Fibroblast of skin of right biceps (primary cell): Measurements from ENCODE around the gene PKNOX2.

Experiments
- DNase-seq: peaks from one replicate; pipeline ENCODE4 v3.0.0-alpha.2; 2013

The PKNOX2 gene

DNA sequence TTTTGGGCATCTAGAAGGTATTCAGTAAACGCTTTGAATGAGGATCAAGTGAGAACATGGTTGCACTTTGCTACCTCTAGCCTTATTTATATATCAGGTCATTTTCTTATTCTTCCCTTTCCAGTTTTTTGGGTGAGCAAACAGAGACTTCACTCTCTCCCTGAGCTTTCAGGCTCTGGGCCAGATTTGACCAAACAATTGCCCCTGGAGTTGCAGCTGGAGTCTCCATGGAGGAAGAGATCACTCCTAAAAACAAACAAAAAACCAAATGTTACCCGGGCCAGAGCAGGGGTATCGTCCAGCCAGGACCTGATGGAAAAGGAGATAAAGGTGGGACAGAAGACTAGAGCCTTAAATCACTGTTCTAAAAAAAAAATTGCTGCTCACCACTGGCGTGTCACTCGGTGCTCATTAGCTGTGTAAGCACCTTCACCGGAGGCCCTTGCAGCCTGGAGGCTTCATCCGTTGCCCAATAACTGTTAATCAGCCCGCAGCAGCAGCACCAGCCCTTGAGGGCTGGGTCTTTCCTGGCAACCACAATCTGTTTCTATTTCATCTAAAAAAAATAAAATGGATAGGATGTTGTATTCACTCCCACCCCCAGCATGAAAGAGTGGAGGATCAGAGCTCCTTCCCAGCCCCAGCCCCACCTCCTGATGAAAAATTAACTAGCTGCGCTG is 125.0 kb downstream of the PKNOX2 start:
- no peak for DNase-seq

DNA sequence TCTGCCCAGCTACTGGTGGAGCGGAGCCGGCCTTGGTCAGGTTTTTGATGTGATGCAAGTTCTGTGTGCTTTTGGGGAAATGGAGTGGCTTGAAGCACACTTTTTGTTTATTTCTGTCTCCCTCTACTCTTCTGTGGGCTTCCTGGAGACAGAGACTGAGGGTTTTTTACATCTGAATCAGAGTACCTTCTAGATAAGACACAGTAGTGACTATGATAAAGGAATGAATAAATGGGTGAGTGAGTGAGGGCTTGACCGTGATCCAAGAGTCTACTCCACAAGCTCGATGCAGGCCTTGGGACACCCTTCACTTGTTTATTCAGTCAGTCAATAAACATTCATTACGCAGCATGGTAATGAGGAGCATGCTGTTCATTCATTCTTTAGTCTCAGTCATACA is 125.7 kb downstream of the PKNOX2 start:
- no peak for DNase-seq

DNA sequence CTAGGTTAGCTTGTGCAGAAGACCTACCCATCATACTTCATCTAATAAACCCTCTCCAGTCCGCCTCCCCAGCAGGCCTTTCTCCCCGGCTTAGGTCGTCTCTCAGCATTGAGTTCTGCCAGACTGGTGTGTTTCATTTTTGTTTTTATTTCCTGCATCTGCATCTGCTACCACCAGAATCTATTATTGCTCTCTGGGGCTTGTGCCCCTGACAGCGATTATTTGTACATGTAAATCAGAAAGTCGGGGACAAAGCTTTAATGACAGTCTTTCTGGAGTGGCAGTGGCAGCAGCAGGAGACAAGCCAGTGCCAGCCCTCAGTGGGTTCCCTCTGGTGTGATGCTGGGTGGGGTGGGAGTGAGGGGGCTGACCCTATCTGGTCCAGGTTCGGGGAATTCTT is 127.5 kb downstream of the PKNOX2 start:
- DNase-seq, result no peak

GRCh38 chr11:125293596-125293995 is 129.0 kb downstream of the PKNOX2 start:
- no peak for DNase-seq

DNA sequence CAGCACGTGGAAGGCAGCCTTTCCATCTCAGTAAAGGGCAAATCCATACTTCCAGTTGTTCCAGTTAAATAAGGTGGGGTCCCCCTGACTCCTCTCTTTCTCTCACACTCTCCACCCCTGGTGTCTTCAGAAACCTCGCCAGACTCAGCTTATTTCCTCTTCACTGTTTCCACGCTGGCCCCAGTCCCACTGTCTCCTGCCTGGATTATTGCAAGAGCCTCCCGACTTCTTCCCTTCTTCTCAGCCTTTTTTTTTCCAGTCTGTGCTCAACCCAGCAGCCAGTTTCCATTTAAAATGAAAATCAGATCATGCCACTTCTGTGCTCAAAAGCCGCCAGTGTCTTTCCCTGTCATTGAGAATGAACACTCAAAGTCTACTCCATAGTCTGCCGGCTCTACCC is 131.4 kb downstream of the PKNOX2 start:
- DNase-seq, result no peak

- no peak for DNase-seq
These were observed 132.9 kb downstream of the PKNOX2 start for GRCh38 chr11:125297346-125297915.

DNA sequence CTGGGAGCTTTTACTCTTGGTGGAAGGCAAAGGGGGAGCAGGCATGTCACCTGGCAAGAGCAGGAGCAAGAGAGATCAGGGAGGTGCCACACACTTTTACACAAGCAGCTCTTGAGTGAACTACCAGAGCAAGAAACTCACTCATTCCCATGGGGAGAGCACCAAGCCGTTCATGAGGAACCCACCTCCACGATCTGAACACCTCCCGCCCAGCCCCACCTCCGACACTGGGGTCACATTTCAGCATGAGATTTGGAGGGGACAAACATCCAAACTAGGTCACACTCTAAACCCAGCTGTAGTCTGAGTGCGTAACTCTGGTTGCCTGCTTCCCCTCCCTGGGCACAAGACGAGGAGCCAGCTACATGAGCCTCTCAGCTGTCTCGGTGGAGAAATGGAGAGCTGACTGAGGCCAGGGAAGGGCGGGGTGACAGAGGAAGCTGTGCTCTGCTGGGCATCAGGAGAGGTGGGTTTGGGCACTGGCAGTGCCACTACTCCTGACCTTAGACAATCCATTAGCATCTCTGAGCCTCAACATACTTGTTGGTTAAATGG is 134.6 kb downstream of the PKNOX2 start:
- no peak for DNase-seq

- DNase-seq, result no peak
These were observed 135.3 kb downstream of the PKNOX2 start for GRCh38 chr11:125299821-125300220.

DNA sequence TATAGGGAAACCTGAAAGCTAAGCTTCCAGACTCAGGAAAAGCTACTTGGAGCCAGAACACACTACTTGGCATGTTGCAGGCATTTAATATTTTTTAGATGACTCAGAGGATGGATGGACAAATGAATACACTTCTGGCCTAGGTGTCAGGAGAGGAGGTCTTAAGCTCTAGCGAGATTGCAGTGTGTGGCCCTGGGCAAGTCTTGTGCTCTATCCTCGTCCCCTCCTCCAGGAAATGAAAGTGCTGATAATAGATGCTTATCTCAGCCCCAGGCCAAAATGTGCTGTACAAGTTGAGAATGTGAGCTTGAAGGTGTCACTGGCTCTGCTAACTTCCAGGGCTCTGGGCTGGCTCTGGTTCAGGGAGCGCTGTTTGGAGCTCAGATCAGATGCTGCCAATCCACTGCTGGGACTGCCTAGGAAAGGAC is 136.3 kb downstream of the PKNOX2 start:
- DNase-seq, result peak; percentile 75

GRCh38 chr11:125301346-125301745 is 136.8 kb downstream of the PKNOX2 start:
- DNase-seq, result no peak

DNA sequence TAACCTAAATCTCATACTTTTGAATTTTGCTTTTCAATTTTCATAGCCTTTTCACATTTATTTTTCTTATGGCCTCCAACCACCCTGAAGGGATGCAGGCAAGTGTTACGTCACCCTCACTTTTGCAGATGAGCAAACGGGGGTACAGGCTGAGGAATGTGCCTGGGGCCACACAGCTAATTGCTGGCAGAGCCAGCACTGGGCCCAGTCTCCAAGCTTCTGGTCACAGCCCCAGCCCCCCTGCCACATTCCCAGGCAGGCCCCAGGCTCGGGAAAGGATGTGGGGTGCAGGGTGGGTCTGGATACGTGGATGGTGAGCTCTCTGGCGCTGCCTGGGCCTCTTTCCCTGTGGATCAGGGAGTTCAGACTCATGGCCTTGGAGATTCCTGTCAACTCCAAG is 138.6 kb downstream of the PKNOX2 start:
- DNase-seq, result no peak

DNA sequence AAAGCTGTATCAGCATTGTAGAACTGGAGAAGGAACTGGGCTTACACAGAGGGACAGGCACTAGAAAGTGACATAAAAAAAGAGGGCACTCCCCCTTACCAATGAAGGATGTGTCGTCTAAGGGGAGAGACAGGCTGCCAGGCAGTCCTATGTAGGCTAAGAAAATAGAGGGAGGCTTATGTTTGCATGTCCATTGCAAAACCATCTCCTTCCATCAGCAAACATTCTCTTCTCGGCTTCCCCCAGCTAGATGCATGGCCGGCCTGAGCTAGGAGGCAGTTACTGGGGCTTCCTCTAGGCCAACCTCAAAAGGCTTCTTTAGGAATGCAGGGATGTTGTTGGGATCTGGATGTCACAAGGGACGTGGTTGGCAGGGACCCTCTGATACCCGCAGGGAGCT is 139.1 kb downstream of the PKNOX2 start:
- no peak for DNase-seq

GRCh38 chr11:125304136-125304535 is 139.6 kb downstream of the PKNOX2 start:
- DNase-seq, result no peak

DNA sequence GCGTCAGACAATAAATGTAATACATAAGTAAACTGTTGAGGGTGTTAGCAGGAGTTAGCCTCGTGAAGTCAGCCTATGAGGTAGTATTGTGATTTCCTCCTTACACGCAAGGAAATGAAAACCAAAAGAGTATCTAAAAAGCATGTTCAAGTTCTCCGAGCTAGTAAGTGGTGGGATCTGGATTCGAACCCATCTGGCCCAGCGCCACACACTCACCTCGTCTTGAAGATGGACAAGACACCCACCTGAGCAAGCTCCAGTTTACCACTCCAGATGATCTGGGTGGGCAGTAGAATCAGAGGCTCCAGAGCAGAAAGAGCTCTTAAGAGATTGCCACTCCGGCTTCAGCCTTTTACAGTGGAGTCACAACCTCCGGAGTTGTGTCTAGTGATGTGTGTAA is 140.3 kb downstream of the PKNOX2 start:
- DNase-seq, result no peak

DNA sequence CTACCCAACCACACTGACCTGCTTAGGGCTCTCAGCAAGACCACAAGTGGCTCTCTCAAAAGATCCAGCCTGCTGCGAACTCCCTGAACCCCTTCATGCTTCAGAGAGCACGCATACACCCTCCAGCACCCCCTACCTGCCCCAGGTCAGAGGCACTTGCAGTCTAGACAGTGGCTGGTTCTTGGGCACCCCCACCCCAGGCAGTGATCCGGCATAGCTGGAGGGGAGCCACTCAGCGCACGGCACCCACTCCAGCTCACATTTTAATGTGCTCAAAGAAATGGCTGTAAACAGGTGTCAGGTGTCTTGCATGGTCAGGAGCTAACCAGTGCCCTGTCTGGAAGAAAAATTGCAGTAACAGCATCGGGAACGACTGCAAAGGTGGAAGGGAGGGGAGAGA is 140.8 kb downstream of the PKNOX2 start:
- DNase-seq, result no peak

DNA sequence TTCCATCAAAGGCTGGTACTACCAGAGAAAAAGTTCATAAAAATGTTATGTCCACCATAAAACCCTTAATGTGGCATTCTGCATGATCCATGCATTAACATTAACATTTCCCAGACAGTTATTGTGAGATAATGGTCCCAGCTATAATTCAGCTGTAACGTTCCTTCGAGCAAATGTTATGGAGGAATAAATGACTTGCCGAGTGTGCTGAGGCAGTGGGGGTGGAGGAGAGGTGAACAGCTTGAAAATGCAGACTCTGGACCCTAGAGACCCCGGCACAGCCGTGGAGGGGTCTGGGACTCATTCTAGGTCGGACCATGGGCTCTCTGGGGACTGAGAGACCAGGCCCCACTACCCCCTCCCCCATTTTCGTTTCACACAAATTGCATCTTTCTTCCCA is 141.9 kb downstream of the PKNOX2 start:
- no peak for DNase-seq

- DNase-seq, result no peak
These were observed 143.7 kb downstream of the PKNOX2 start for GRCh38 chr11:125308246-125308645.

DNA sequence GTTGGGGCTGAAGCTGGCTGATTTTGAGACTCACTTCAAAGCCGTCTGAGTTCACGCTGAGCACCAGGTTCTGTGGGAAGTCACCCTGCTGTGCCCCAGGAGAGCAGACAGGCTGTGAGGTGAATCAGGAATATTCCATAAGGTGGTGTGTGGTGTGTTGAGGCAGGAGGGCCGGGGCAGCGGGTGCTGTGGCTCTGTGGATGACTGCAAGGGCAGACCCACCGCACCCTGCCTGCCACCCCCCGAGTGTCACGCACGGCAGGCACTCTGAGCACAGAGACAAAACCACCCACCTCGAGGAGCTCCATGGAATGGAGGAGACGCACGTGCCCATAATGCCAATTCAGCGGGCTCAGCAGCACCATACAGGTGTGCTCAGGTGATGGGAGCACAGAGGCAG is 147.8 kb downstream of the PKNOX2 start:
- DNase-seq, result no peak

DNA sequence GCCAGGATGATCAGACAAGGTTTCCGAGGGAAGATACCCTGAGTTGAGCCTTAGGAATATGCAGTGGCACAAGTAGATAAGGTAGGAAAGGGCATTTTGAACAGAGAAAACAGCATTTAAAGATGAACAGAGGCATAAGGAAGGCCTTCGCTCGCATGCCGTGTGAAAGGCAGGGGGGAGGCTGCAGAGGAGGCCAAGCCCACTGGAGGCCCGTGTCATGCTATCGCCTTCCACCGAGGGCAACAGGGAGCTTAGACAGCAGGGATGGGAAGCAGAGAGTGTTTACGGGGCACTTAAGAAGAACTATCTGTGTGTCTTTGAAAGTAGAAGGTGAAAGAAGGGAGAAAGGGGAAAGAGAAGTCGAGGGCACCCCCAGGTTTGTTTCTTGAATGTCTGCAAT is 148.3 kb downstream of the PKNOX2 start:
- no peak for DNase-seq

GRCh38 chr11:125313271-125314219 is 149.0 kb downstream of the PKNOX2 start:
- DNase-seq, result no peak

- no peak for DNase-seq
These were observed 149.9 kb downstream of the PKNOX2 start for GRCh38 chr11:125314276-125315078.

- no peak for DNase-seq
These were observed 150.7 kb downstream of the PKNOX2 start for GRCh38 chr11:125315079-125315740.
